H1 (cell line): ENCODE results near the gene RNASE7.

Source experiments
- PHF8 ChIP-seq: fragments of 200-600 bp; sonication (generic); conservative IDR thresholded peaks from 2 replicates; pipeline ENCODE4 v1.7.1; 2012; ENCODE audit warnings: low read depth, mild to moderate bottlenecking, inconsistent platforms, low read length, moderate library complexity
- TAF1 ChIP-seq: IDR thresholded peaks from 2 replicates; pipeline ENCODE4 v1.6.1; 2011; ENCODE audit warnings: mild to moderate bottlenecking, low read depth, low read length

DNA sequence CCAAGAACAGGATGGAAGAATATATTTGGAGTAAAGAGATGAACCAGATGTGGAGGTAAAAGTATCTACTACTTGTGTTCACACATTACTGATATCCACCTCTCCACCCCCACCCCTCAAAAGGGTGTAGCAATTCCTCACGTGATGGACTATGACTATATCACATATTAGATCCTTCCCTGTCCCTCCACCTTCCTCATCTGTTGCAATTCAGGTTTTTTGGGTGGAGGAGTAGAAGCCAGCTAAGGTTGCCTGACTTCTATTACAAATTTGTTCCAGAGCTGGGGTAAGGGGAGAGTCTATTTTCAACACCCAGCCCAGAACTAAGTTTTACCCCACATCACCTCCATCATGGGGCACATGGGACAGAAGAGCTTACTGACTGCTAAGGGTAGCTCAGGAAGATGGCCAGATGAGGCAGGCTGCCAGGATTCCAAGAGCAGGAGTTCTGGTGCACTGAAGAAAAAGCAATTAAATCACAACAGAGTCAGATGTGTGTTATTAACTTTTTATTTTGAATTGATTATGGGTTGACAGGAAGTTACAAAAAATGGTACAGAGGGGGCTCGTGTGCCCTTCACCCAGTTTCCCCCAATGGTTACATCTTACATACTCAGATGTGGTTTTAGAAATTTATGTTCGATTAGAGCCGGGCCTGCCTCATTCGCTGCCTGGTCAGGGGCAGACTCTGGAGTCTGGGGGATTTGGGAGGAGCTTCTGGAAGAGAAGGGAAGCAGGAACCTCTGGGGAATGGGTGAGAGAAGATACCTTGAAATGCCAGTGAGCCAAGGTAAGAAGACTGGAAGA, 9.6 kb upstream of the RNASE7 start:
- TF ChIP-seq PHF8 (no peak), TAF1 (no peak)
